HCT116 (cell line): ENCODE data around the gene IPO8. TPM values are rescaled to one million over a fixed set of nuclear protein-coding genes. Genes with fewer than 3 reads are reported as not detected.

Experiments
- ATAC-seq: fragments of 200-7000 bp; cut with Tn5 transposase; 2 replicates; pipeline ENCODE4 v1.9.1; 2020; ENCODE audit warnings: mild to moderate bottlenecking, moderate library complexity
- BruUV-seq: library from RNA; stranded (reverse); fragments of 400-500 nt; replicated peaks from 2 replicates; lab custom pipeline; 2021; lab: Mats Ljungman, UMichigan
- CTCF ChIA-PET: fragments of 300-600 bp; sonication (Branson Sonifier 250); formaldehyde crosslinking; loops from one replicate; lab custom pipeline; 2021; ENCODE audit warnings: antibody characterized with exemption; lab: Charles Lee
- POLR2A ChIA-PET: fragments of 300-600, 350-600 bp; sonication (Branson Sonifier 250); formaldehyde crosslinking; loops from one replicate; lab custom pipeline; 2021; ENCODE audit warnings: antibody characterized with exemption; lab: Charles Lee
- RAD21 ChIA-PET, 2 experiments: fragments of 300-600 bp; sonication (Branson Sonifier 250); formaldehyde crosslinking; loops; one replicate each; lab custom pipeline; 2023; ENCODE audit warnings: low total read pairs in 2 of 2; ENCODE audit not compliant: uncharacterized antibody in 2 of 2, unreplicated experiment in 2 of 2, low non-redundant PET in 1 of 2; lab: Charles Lee
- DNase-seq: peaks from one replicate; pipeline ENCODE4 v3.0.0-alpha.2; 2010; ENCODE audit warnings: low read depth, low spot score
- H2AFZ ChIP-seq: fragments of 200-600 bp; shearing (Covaris generic), sonication (generic); 2 replicates; pipeline ENCODE4 v1.6.1; 2017; ENCODE audit warnings: low read depth, mixed run types, mixed read lengths, antibody characterized with exemption, low read length; ENCODE audit not compliant: poor library complexity, severe bottlenecking
- H3K27ac ChIP-seq: 2 replicates; pipeline ENCODE4 v1.5.1; 2012; ENCODE audit warnings: low read depth, low read length
- H3K27me3 ChIP-seq: fragments of 200-600 bp; sonication (generic); 2 replicates; pipeline ENCODE4 v1.6.1; 2016; ENCODE audit warnings: mixed run types, low read length, mixed read lengths; ENCODE audit not compliant: insufficient read depth
- H3K36me3 ChIP-seq, 2 experiments: fragments of 200-500 bp in 1 of 2; fragments of 200-600 bp in 1 of 2; sonication (Bioruptor generic) in 1 of 2; sonication (generic) in 1 of 2; 2 replicates each; pipeline versions ENCODE4 v1.5.1 to v1.6.1; 2014 to 2016; ENCODE audit warnings: low read length in 2 of 2, inconsistent platforms in 1 of 2, mixed read lengths in 1 of 2, mixed run types in 1 of 2; ENCODE audit not compliant: insufficient read depth in 2 of 2, control insufficient read depth in 1 of 2
- H3K4me1 ChIP-seq, 2 experiments: fragments of 200-600 bp in 1 of 2; sonication (generic) in 1 of 2; 2 replicates each; pipeline versions ENCODE4 v1.5.1 to v1.6.1; 2012 to 2017; ENCODE audit warnings: low read length in 2 of 2, inconsistent platforms in 1 of 2, mild to moderate bottlenecking in 1 of 2, mixed read lengths in 1 of 2, mixed run types in 1 of 2, moderate library complexity in 1 of 2; ENCODE audit not compliant: insufficient read depth in 2 of 2, control insufficient read depth in 1 of 2
- H3K4me2 ChIP-seq: fragments of 200-600 bp; sonication (generic); 2 replicates; pipeline ENCODE4 v1.6.1; 2017; ENCODE audit warnings: mixed run types, low read length, mixed read lengths
- H3K4me3 ChIP-seq, 2 experiments: fragments of 200-600 bp in 1 of 2; sonication (generic) in 1 of 2; replicated peaks in 1 of 2; 2 replicates each; pipeline ENCODE4 v1.5.1; 2011 to 2016; ENCODE audit warnings: low read length in 2 of 2, control low read depth in 1 of 2, low read depth in 1 of 2, mild to moderate bottlenecking in 1 of 2, mixed read lengths in 1 of 2, mixed run types in 1 of 2
- H3K79me2 ChIP-seq: fragments of 200-600 bp; sonication (generic); 2 replicates; pipeline ENCODE4 v1.6.1; 2017; ENCODE audit warnings: mild to moderate bottlenecking, mixed run types, low read length, moderate library complexity, mixed read lengths; ENCODE audit not compliant: insufficient read depth
- H3K9ac ChIP-seq: fragments of 200-600 bp; sonication (generic); 2 replicates; pipeline ENCODE4 v1.6.1; 2016; ENCODE audit warnings: low read length, mixed read lengths
- H3K9me2 ChIP-seq: fragments of 200-600 bp; sonication (generic), shearing (Covaris generic); 2 replicates; pipeline ENCODE4 v1.6.1; 2017; ENCODE audit warnings: mixed run types, mild to moderate bottlenecking, moderate library complexity; ENCODE audit not compliant: insufficient read depth
- H3K9me3 ChIP-seq, 2 experiments: fragments of 200-500 bp in 1 of 2; fragments of 200-600 bp in 1 of 2; sonication (Bioruptor generic) in 1 of 2; sonication (generic) in 1 of 2; 2 replicates each; pipeline ENCODE4 v1.6.1; 2014 to 2017; ENCODE audit warnings: low read length in 2 of 2, mixed read lengths in 2 of 2, inconsistent platforms in 1 of 2, low read depth in 1 of 2, mild to moderate bottlenecking in 1 of 2, mixed run types in 1 of 2, moderate library complexity in 1 of 2; ENCODE audit not compliant: control insufficient read depth in 1 of 2, insufficient read depth in 1 of 2
- H4K20me1 ChIP-seq: fragments of 200-600 bp; sonication (generic), shearing (Covaris generic); 2 replicates; pipeline ENCODE4 v1.6.1; 2017; ENCODE audit warnings: mixed run types, mild to moderate bottlenecking, moderate library complexity; ENCODE audit not compliant: insufficient read depth
- ATF3 ChIP-seq: IDR thresholded peaks from 2 replicates; pipeline ENCODE4 v1.6.1; 2012
- CTCF ChIP-seq, 3 experiments: fragments of 200-600 bp in 1 of 3; sonication (generic) in 1 of 3; IDR thresholded peaks in 2 of 3; conservative IDR thresholded peaks in 1 of 3; 2 replicates each; pipeline ENCODE4 v1.5.1; 2012 to 2017; ENCODE audit warnings: low read depth in 2 of 3, low read length in 2 of 3, antibody characterized with exemption in 1 of 3, borderline replicate concordance in 1 of 3, control low read depth in 1 of 3, mild to moderate bottlenecking in 1 of 3, mixed read lengths in 1 of 3, mixed run types in 1 of 3, moderate library complexity in 1 of 3; ENCODE audit not compliant: insufficient read depth in 1 of 3
- EGR1 ChIP-seq: IDR thresholded peaks from 2 replicates; pipeline ENCODE4 v1.6.1; 2012; ENCODE audit warnings: low read depth
- ELF1 ChIP-seq: IDR thresholded peaks from 2 replicates; pipeline ENCODE4 v1.6.1; 2012; ENCODE audit warnings: low read depth, borderline replicate concordance
- FOSL1 ChIP-seq: IDR thresholded peaks from 2 replicates; pipeline ENCODE4 v1.6.1; 2012; ENCODE audit warnings: low read depth
- JUND ChIP-seq: IDR thresholded peaks from 2 replicates; pipeline ENCODE4 v1.6.1; 2012
- POLR2A ChIP-seq: IDR thresholded peaks from 2 replicates; pipeline ENCODE4 v1.7.0; 2011; ENCODE audit warnings: borderline replicate concordance; ENCODE audit not compliant: insufficient read depth, insufficient read length; ENCODE audit errors: extremely low read depth
- POLR2AphosphoS5 ChIP-seq: IDR thresholded peaks from 2 replicates; pipeline ENCODE4 v1.6.1; 2011; ENCODE audit warnings: mild to moderate bottlenecking, low read depth, low read length, moderate library complexity
- SIN3A ChIP-seq: IDR thresholded peaks from 2 replicates; pipeline ENCODE4 v1.6.1; 2012; ENCODE audit warnings: low read depth
- SP1 ChIP-seq: IDR thresholded peaks from 2 replicates; pipeline ENCODE4 v1.6.1; 2012; ENCODE audit warnings: low read depth
- SRF ChIP-seq: IDR thresholded peaks from 2 replicates; pipeline ENCODE4 v1.6.1; 2012; ENCODE audit warnings: low read depth
- YY1 ChIP-seq: IDR thresholded peaks from 2 replicates; pipeline ENCODE4 v1.6.1; 2011; ENCODE audit warnings: low read length, low read depth, moderate library complexity, mild to moderate bottlenecking; ENCODE audit not compliant: insufficient replicate concordance; ENCODE audit errors: extremely low read depth
- ZBTB33 ChIP-seq: IDR thresholded peaks from 2 replicates; pipeline ENCODE4 v1.6.1; 2011; ENCODE audit warnings: mild to moderate bottlenecking, low read length, moderate library complexity; ENCODE audit not compliant: insufficient replicate concordance; ENCODE audit errors: extremely low read depth
- ZFX ChIP-seq: fragments of 450-650 bp; IDR thresholded peaks from 2 replicates; pipeline ENCODE4 v1.6.1; 2017
- intact Hi-C: fragments of 100-400 bp; cut with micrococcal nuclease; formaldehyde crosslinking; loops from 2 replicates; pipeline ENCODE4 v1.10.0; 2022
- total RNA-seq: library from RNA; stranded (reverse); gene quantifications from one replicate; pipeline ENCODE4 v1.2.1, GENCODE V29; 2021; ENCODE audit not compliant: unreplicated experiment
- TF ChIP-seq, protein P1 (sequence below): IDR thresholded peaks from 2 replicates; pipeline ENCODE4 v1.6.1; 2012; ENCODE audit warnings: low read depth
- TF ChIP-seq, protein P2 (sequence below): IDR thresholded peaks from 2 replicates; pipeline ENCODE4 v1.6.1; 2012

The IPO8 gene
- total RNA-seq, 1 experiment from 2014 or later: 41.4 TPM

DNA sequence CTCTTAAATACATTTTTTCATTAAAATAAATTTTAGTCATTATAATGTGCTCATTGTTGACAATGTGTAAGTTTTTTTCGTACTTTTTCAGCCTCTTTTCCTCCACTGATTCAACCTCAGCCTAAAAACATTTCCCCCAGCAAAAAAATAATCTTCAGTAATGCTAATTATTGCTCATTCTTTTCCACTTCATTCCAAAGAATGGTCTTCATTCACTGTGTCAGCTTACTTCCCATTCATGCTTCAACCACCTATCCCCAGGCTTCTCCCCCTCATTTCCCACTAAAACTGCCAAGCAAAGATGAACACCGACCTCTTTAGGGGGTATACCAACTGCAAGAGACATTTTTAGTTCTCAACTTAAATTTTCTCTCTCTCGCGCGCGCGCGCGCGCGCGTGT, 2.7 kb upstream of the IPO8 start:
- BruUV-seq: no TSS peak

More for the DNA sequence above, 2.7 kb upstream of the IPO8 start:
- Histone ChIP-seq H3K27me3 (no peaks in the 10 kb centered on the region), H3K36me3 (no peaks in the 10 kb centered on the region), H3K4me1 (peaks cover 12 to 22% of the 10 kb centered on the region in 2 experiments; a peak in 3 of 4 replicates), H3K27ac (no peak overlapping the region), H3K9me3 (no peaks in the 10 kb centered on the region), H3K4me3 (no peak overlapping the region), H2AFZ (no peak overlapping the region), H3K9me2 (no peaks in the 10 kb centered on the region), H4K20me1 (no peaks in the 10 kb centered on the region), H3K79me2 (peaks cover 22% of the 10 kb centered on the region), H3K9ac (no peak overlapping the region), H3K4me2 (no peak overlapping the region)
- POLR2A ChIA-PET: no interaction called here
- CTCF ChIA-PET: no interaction called here
- no peak for ATAC-seq
- TF ChIP-seq CTCF (IDR thresholded peaks at IDR 0.05 in 2 of 3, conservative IDR thresholded peaks at IDR 0.05 in 1 of 3; ENCODE audit: borderline replicate concordance in 1 of 3, insufficient read depth in 1 of 3, low read depth in 2 of 3, low read length in 2 of 3) (no peak), FOSL1 (no peak), SRF (no peak), SIN3A (no peak), EGR1 (no peak), POLR2A (no peak), ZFX (no peak), ZBTB33 (no peak), ATF3 (no peak), YY1 (no peak), JUND (no peak), ELF1 (no peak), SP1 (no peak), POLR2AphosphoS5 (no peak)
- TF ChIP-seq, protein P1, sequence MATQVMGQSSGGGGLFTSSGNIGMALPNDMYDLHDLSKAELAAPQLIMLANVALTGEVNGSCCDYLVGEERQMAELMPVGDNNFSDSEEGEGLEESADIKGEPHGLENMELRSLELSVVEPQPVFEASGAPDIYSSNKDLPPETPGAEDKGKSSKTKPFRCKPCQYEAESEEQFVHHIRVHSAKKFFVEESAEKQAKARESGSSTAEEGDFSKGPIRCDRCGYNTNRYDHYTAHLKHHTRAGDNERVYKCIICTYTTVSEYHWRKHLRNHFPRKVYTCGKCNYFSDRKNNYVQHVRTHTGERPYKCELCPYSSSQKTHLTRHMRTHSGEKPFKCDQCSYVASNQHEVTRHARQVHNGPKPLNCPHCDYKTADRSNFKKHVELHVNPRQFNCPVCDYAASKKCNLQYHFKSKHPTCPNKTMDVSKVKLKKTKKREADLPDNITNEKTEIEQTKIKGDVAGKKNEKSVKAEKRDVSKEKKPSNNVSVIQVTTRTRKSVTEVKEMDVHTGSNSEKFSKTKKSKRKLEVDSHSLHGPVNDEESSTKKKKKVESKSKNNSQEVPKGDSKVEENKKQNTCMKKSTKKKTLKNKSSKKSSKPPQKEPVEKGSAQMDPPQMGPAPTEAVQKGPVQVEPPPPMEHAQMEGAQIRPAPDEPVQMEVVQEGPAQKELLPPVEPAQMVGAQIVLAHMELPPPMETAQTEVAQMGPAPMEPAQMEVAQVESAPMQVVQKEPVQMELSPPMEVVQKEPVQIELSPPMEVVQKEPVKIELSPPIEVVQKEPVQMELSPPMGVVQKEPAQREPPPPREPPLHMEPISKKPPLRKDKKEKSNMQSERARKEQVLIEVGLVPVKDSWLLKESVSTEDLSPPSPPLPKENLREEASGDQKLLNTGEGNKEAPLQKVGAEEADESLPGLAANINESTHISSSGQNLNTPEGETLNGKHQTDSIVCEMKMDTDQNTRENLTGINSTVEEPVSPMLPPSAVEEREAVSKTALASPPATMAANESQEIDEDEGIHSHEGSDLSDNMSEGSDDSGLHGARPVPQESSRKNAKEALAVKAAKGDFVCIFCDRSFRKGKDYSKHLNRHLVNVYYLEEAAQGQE: no peak
- TF ChIP-seq, protein P2, sequence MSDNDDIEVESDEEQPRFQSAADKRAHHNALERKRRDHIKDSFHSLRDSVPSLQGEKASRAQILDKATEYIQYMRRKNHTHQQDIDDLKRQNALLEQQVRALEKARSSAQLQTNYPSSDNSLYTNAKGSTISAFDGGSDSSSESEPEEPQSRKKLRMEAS: no peak
- RAD21 ChIA-PET: no interaction called here
- intact Hi-C loops: loop anchor here (5.0 kb wide), 2 partner anchors 59 to 99 kb away; no protein-coding TSS in a partner anchor
- no peak for DNase-seq
